Measurements from ENCODE around the gene CPNE5. TPM values are rescaled to one million over a fixed set of nuclear protein-coding genes. Genes with fewer than 3 reads are reported as not detected.

Gene CPNE5
- total and polyA plus RNA-seq, 9 of the 15 experiments (the other 6 are each of a cell fraction or from before 2014, with no cell fraction given), result 0.14 to 1.0 (median 0.46) TPM; not detected in 2

DNA sequence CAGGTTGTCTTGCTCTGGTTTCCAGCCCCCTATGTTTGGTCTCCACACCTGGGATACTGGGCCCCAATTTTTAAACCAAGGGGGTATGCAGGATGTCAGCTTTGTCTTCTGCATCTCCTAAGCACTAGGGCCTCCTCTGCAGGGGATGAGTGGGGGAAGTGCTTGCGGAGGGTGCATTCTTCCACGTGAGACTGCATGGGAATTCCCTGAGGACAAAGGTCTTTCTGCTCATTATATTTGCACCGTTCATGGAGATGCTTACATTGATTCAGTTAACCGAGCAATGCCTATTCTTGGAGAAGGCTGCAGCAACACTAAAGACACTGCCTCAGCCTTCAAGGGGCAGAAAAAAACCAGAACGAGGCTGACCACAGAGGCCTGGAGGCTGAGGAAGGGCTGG, 96.2 kb downstream of the CPNE5 start:
- no peaks in the 10 kb centered on the region for H3K79me2 ChIP-seq (ENCODE audit: control insufficient read depth, insufficient read depth, low read length)
- no peak overlapping the region for H3K27ac ChIP-seq (ENCODE audit: extremely low read depth, low read depth, low read length)
- whole genome bisulfite sequencing (ENCODE audit: insufficient coverage, low coverage, missing lambda C conversion rate), result 5% methylated on average over 5 of the region's 5 CpGs
- FAIRE-seq, result no peak
- H3K9me1 ChIP-seq (ENCODE audit: control insufficient read depth, insufficient read depth, low read length), result no peaks in the 10 kb centered on the region
- peaks cover 10% of the 10 kb centered on the region for H4K20me1 ChIP-seq (replicated peaks; ENCODE audit: control insufficient read depth, insufficient read depth, low read length)
- no peak for ATAC-seq
- in situ Hi-C loops (cut with MboI) (no loop called here), intact Hi-C loops (cut with micrococcal nuclease) (no loop called here)
- ChIA-PET POLR2A (no interaction called here), CTCF (ENCODE audit: low intra/inter-chr PET ratio) (no interaction called here)
- no peak overlapping the region for H2AFZ ChIP-seq (ENCODE audit: low read depth, low read length)
- no TSS peak for BruUV-seq (replicated peaks)
- no peak for DNase-seq (ENCODE audit: extremely low read depth in 1 of 4, low spot score in 3 of 4)
- H3K9ac ChIP-seq (ENCODE audit: insufficient read depth in 1 of 2, low read depth in 2 of 2, low read length in 2 of 2), result no peak overlapping the region; a peak in 1 of 4 replicates
- no peaks in the 10 kb centered on the region for H3K9me3 ChIP-seq (replicated peaks; ENCODE audit: control insufficient read depth, insufficient read depth, low read depth, low read length)
- TF ChIP-seq SIN3B (IDR thresholded peaks at IDR 0.05; ENCODE audit: low read depth) (no peak), SIX5 (IDR thresholded peaks at IDR 0.05; ENCODE audit: borderline replicate concordance in 1 of 2, insufficient read depth in 1 of 2, low read depth in 1 of 2, low read length in 2 of 2) (no peak), ETS2 (tag; IDR thresholded peaks at IDR 0.05; ENCODE audit: borderline replicate concordance, poor library complexity, severe bottlenecking) (no peak), ZBTB33 (CRISPR knock-in tag; IDR thresholded peaks at IDR 0.05) (no peak), TCF7 (IDR thresholded peaks at IDR 0.05; ENCODE audit: borderline replicate concordance) (no peak), ZNF695 (CRISPR knock-in tag; IDR thresholded peaks at IDR 0.05) (no peak), NR1H2 (CRISPR knock-in tag; IDR thresholded peaks at IDR 0.05) (no peak)
- TF ChIP-seq, protein P1, sequence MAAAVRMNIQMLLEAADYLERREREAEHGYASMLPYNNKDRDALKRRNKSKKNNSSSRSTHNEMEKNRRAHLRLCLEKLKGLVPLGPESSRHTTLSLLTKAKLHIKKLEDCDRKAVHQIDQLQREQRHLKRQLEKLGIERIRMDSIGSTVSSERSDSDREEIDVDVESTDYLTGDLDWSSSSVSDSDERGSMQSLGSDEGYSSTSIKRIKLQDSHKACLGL (CRISPR knock-in tag; IDR thresholded peaks at IDR 0.05; ENCODE audit: borderline replicate concordance, poor library complexity, severe bottlenecking), result no peak
- TF ChIP-seq, protein P2, sequence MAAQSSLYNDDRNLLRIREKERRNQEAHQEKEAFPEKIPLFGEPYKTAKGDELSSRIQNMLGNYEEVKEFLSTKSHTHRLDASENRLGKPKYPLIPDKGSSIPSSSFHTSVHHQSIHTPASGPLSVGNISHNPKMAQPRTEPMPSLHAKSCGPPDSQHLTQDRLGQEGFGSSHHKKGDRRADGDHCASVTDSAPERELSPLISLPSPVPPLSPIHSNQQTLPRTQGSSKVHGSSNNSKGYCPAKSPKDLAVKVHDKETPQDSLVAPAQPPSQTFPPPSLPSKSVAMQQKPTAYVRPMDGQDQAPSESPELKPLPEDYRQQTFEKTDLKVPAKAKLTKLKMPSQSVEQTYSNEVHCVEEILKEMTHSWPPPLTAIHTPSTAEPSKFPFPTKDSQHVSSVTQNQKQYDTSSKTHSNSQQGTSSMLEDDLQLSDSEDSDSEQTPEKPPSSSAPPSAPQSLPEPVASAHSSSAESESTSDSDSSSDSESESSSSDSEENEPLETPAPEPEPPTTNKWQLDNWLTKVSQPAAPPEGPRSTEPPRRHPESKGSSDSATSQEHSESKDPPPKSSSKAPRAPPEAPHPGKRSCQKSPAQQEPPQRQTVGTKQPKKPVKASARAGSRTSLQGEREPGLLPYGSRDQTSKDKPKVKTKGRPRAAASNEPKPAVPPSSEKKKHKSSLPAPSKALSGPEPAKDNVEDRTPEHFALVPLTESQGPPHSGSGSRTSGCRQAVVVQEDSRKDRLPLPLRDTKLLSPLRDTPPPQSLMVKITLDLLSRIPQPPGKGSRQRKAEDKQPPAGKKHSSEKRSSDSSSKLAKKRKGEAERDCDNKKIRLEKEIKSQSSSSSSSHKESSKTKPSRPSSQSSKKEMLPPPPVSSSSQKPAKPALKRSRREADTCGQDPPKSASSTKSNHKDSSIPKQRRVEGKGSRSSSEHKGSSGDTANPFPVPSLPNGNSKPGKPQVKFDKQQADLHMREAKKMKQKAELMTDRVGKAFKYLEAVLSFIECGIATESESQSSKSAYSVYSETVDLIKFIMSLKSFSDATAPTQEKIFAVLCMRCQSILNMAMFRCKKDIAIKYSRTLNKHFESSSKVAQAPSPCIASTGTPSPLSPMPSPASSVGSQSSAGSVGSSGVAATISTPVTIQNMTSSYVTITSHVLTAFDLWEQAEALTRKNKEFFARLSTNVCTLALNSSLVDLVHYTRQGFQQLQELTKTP (IDR thresholded peaks at IDR 0.05; ENCODE audit: low read depth in 1 of 2, partially characterized antibody in 2 of 2), result no peak
- H3K4me1 ChIP-seq (replicated peaks in 1 of 2; ENCODE audit: control insufficient read depth in 2 of 2, insufficient read depth in 2 of 2, low read length in 2 of 2), result peaks cover 0 to 15% of the 10 kb centered on the region in 2 experiments; a peak in 4 of 5 replicates
- no peak overlapping the region for H3K4me3 ChIP-seq
- peaks cover 27 to 82% of the 10 kb centered on the region in 2 experiments; a peak in 4 of 5 replicates for H3K27me3 ChIP-seq (ENCODE audit: control insufficient read depth in 2 of 2, insufficient read depth in 2 of 2, low read length in 2 of 2)
- no peak overlapping the region for H3K4me2 ChIP-seq (ENCODE audit: insufficient read depth, low read length)
- H3K36me3 ChIP-seq (ENCODE audit: control insufficient read depth, insufficient read depth, low read length), result no peaks in the 10 kb centered on the region
